Uterus (tissue), 2 donors: ENCODE data around the gene LRAT.

Experiments
- POLR2A ChIP-seq, 2 donors: fragments of 450-650 bp; IDR thresholded peaks; one replicate each; pipeline ENCODE4 v1.6.1; 2016; ENCODE audit warnings: antibody characterized with exemption in 2 of 2, mild to moderate bottlenecking in 1 of 2, moderate library complexity in 1 of 2
- TF ChIP-seq, protein P1 (sequence below), 4 experiments: fragments of 200-600 bp in 2 of 4; fragments of 450-650 bp in 2 of 4; sonication (generic) in 2 of 4; IDR thresholded peaks; one replicate each; pipeline ENCODE4 v1.5.1; 2016 to 2019; ENCODE audit warnings: antibody characterized with exemption in 4 of 4, mild to moderate bottlenecking in 2 of 4, moderate library complexity in 1 of 4

DNA sequence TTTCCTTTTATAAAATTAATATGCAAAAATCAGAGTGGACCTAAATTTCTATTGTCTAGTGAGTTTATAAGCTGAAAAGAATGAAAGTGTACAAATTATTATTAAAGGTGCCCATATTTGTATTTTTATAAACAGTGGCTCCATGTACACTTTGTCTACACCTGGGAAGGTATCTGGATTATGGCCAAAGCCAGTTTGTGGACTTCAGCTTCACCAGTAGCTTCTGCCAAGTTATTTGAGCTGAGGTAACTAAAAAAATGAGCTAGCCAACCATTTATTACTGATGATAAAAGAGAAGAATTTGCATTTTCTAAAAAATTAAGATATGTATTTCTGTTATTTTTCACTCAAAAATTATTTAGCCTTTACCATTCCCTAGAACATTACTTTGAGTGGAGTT is 32.3 kb upstream of the LRAT start:
- TF ChIP-seq, protein P1, sequence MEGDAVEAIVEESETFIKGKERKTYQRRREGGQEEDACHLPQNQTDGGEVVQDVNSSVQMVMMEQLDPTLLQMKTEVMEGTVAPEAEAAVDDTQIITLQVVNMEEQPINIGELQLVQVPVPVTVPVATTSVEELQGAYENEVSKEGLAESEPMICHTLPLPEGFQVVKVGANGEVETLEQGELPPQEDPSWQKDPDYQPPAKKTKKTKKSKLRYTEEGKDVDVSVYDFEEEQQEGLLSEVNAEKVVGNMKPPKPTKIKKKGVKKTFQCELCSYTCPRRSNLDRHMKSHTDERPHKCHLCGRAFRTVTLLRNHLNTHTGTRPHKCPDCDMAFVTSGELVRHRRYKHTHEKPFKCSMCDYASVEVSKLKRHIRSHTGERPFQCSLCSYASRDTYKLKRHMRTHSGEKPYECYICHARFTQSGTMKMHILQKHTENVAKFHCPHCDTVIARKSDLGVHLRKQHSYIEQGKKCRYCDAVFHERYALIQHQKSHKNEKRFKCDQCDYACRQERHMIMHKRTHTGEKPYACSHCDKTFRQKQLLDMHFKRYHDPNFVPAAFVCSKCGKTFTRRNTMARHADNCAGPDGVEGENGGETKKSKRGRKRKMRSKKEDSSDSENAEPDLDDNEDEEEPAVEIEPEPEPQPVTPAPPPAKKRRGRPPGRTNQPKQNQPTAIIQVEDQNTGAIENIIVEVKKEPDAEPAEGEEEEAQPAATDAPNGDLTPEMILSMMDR (IDR thresholded peaks at IDR 0.05) = no peak
- no peak for TF ChIP-seq POLR2A (IDR thresholded peaks at IDR 0.05)
